Transverse colon (tissue), 4 donors: ENCODE measurements around the gene ST3GAL2. TPM values are rescaled to one million over a fixed set of nuclear protein-coding genes. Genes with fewer than 3 reads are reported as not detected.
A peak's percentile ranks its signal among the peaks of the same experiment; 100 is the strongest.

Experiments used
- DNase-seq: peaks from one replicate; pipeline ENCODE4 v3.0.0-alpha.2; 2019
- H3K27ac ChIP-seq, 4 donors: fragments of 200-600 bp; sonication (generic); 2 replicates each; pipeline ENCODE4 v1.5.1; 2016 to 2018; ENCODE audit warnings: inconsistent platforms in 4 of 4
- H3K27me3 ChIP-seq: fragments of 200-600 bp; sonication (generic); 2 replicates; pipeline ENCODE4 v1.5.1; 2017; ENCODE audit warnings: inconsistent platforms
- H3K36me3 ChIP-seq, 4 donors: fragments of 200-600 bp; sonication (generic); 2 replicates each; pipeline ENCODE4 v1.5.1; 2017 to 2019; ENCODE audit warnings: inconsistent platforms in 4 of 4
- H3K4me1 ChIP-seq, 4 donors: fragments of 200-600 bp; sonication (generic); 2 replicates each; pipeline ENCODE4 v1.5.1; 2017 to 2020; ENCODE audit warnings: inconsistent platforms in 4 of 4
- H3K4me3 ChIP-seq, 4 donors: fragments of 200-600 bp; sonication (generic); 1 replicate in 1 of 4; 2 replicates in 3 of 4; pipeline versions ENCODE4 v1.5.1 to v1.6.1; 2017 to 2019; ENCODE audit warnings: inconsistent platforms in 4 of 4
- H3K9me3 ChIP-seq, 2 donors: fragments of 200-600 bp; sonication (generic); 2 replicates each; pipeline ENCODE4 v1.5.1; 2017 to 2019; ENCODE audit warnings: inconsistent platforms in 2 of 2
- EP300 ChIP-seq: sonication (generic); formaldehyde crosslinking; IDR thresholded peaks from one replicate; pipeline ENCODE4 v1.6.1; 2017; ENCODE audit warnings: antibody characterized with exemption, low read depth
- POLR2A ChIP-seq: fragments of 450-650 bp; IDR thresholded peaks from one replicate; pipeline ENCODE4 v1.6.1; 2016; ENCODE audit warnings: antibody characterized with exemption, mild to moderate bottlenecking, moderate library complexity
- POLR2AphosphoS5 ChIP-seq, 3 donors: sonication (generic); formaldehyde crosslinking; IDR thresholded peaks; one replicate each; pipeline ENCODE4 v1.6.1; 2016; ENCODE audit warnings: antibody characterized with exemption in 3 of 3
- WGBS, 2 donors: methylation state at CpG; one replicate each; pipeline ENCODE4 v1.1.5; 2018; ENCODE audit warnings: low coverage in 1 of 2; 5-methylcytosine and 5-hydroxymethylcytosine counted together
- in situ Hi-C, 4 donors: fragments of 200-750 bp; cut with MboI; loops; one replicate each; pipeline versions ENCODE4 v1.15.0 to v1.15.1; 2017; ENCODE audit warnings: low sequenced_read_pairs in 3 of 4, low pct_ligation_motif_present in 1 of 4, low pct_unique_long_range_greater_than_20kb in 1 of 4
- intact Hi-C: fragments of 100-400 bp; cut with DNase I; formaldehyde crosslinking; loops from one replicate; pipeline ENCODE4 v1.15.1; 2023; ENCODE audit warnings: low total_unique reads
- total RNA-seq, 4 donors: library from RNA; depleted of rRNA; stranded (reverse); fragments of >200 nt; gene quantifications; one replicate each; pipeline ENCODE4 v1.1.0, GENCODE V29; 2016
- TF ChIP-seq, protein P1 (sequence below), 5 experiments: fragments of 200-600 bp in 3 of 5; fragments of 450-650 bp in 2 of 5; sonication (generic) in 3 of 5; IDR thresholded peaks; 1 replicate in 2 of 5; 2 replicates in 3 of 5; pipeline ENCODE4 v1.5.1; 2016 to 2017; ENCODE audit warnings: antibody characterized with exemption in 5 of 5, inconsistent platforms in 3 of 5, mild to moderate bottlenecking in 2 of 5, moderate library complexity in 1 of 5

ST3GAL2 gene
- total RNA-seq, 4 donors from 2014 or later: 2.6 to 16.5 (median 8.5) TPM

DNA sequence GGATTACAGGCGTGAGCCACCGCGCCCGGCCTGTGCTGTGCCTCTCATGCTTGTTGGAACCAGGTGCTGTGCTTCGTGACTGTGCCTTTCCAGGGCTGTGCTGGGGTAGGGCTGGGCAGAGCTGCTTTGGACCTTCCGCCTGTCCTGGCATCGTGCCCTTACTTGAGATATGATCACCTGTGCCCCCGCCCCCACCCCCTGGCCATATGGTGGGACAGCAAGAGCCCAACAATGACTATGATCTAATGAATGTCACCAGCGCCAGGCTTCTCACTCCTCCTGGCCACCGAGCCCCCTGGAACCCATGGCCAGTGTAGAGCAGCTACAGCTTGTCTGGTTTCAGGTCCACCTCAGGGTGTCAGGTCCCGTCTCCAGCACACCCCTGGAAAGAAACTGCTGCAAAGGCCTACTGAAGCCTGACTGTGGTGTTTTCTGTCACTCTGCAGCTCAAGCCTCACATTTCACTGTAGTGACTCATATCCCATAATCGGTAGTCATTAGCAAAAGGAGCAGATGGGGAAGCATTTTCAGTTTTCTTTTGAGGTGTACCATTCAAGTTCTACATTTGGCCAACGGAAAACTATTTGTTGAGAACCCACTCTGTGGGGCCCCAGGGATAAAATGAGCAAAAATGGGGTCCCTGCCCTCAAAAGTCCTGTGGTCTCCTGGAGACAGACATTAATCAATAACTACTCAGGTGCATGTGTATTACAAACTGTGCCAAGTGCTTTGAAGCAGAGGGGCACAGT is 37.5 kb upstream of the ST3GAL2 start:
- Histone ChIP-seq H3K27ac (peak overlapping the region in 2 of 4 donors; percentile 24 to 37), H3K4me3 (no peak overlapping the region), H3K36me3 (peaks cover 0 to 9% (median 0%) of the 10 kb centered on the region in 4 donors), H3K4me1 (no peaks in the 10 kb centered on the region), H3K27me3 (no peaks in the 10 kb centered on the region), H3K9me3 (no peaks in the 10 kb centered on the region)
- in situ Hi-C loops: no loop called here
- TF ChIP-seq POLR2AphosphoS5 (IDR thresholded peaks at IDR 0.05) (no peak), EP300 (no peak)
- TF ChIP-seq, protein P1, sequence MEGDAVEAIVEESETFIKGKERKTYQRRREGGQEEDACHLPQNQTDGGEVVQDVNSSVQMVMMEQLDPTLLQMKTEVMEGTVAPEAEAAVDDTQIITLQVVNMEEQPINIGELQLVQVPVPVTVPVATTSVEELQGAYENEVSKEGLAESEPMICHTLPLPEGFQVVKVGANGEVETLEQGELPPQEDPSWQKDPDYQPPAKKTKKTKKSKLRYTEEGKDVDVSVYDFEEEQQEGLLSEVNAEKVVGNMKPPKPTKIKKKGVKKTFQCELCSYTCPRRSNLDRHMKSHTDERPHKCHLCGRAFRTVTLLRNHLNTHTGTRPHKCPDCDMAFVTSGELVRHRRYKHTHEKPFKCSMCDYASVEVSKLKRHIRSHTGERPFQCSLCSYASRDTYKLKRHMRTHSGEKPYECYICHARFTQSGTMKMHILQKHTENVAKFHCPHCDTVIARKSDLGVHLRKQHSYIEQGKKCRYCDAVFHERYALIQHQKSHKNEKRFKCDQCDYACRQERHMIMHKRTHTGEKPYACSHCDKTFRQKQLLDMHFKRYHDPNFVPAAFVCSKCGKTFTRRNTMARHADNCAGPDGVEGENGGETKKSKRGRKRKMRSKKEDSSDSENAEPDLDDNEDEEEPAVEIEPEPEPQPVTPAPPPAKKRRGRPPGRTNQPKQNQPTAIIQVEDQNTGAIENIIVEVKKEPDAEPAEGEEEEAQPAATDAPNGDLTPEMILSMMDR (IDR thresholded peaks at IDR 0.05): no peak
- intact Hi-C loops: no loop called here
- 74% methylated on average over 11 of the region's 13 CpGs; no CpG with 5 or more reads in 1 of the 2 donors for WGBS, 2 donors
- no peak for DNase-seq

DNA sequence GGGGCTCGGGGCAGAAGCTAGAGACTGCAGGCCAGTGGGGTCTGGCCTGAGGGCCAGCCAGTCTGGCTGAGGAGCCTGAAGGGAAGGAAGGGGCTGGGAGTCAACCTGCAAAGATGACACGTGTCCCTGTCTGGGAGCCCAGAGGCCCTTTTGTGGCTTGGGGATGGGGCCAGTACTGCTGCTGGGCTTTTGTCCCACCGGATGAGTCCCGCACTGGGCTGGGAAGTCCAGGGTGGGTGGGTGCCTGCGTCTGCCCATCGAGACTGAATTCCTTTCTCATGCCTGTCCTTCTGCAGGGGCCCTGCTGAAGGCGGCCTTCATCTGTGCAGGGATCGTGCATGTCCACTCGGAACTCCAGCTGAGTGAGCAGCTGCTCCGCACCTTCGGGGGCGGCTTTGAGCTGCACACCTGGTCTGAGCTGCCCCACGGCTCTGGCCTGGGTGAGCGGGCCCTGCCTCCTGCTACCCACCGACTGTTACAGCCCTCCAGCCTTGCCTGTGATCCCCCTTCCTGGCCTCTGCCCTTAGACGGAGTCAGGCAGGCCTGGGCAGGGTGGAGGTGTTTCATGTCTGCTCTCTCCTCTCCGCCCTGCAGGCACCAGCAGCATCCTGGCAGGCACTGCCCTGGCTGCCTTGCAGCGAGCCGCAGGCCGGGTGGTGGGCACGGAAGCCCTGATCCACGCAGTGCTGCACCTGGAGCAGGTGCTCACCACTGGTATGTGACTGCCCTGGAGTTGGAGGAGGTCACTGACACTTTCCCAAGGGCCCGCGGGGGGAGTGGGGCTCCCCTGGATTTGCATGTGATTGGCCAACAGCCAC is 36.4 kb upstream of the ST3GAL2 start:
- no peaks in the 10 kb centered on the region for H3K4me1 ChIP-seq
- intact Hi-C loops: no loop called here
- H3K4me3 ChIP-seq: no peak overlapping the region
- TF ChIP-seq POLR2AphosphoS5 (IDR thresholded peaks at IDR 0.05) (no peak), POLR2A (no peak), EP300 (no peak)
- TF ChIP-seq, protein P1 (IDR thresholded peaks at IDR 0.05): no peak
- no peaks in the 10 kb centered on the region for H3K27me3 ChIP-seq
- WGBS, 2 donors: 92% methylated on average over 23 of the region's 24 CpGs; no CpG with 5 or more reads in 1 of the 2 donors
- H3K27ac ChIP-seq: no peak overlapping the region
- no peaks in the 10 kb centered on the region for H3K9me3 ChIP-seq
- peaks cover 0 to 3% (median 0%) of the 10 kb centered on the region in 4 donors for H3K36me3 ChIP-seq
- DNase-seq: no peak
- in situ Hi-C loops: no loop called here

- TF ChIP-seq EP300 (no peak), POLR2A (no peak), POLR2AphosphoS5 (IDR thresholded peaks at IDR 0.05) (no peak)
- TF ChIP-seq, protein P1 (IDR thresholded peaks at IDR 0.05): no peak
- in situ Hi-C loops: loop anchor here in 1 of 4 donors (25.0 kb wide), 1 partner anchor 112 kb away; no protein-coding TSS in a partner anchor
- Histone ChIP-seq H3K36me3 (peaks cover 0 to 3% (median 0%) of the 10 kb centered on the region in 4 donors), H3K9me3 (no peaks in the 10 kb centered on the region), H3K27ac (no peak overlapping the region), H3K4me1 (no peaks in the 10 kb centered on the region), H3K27me3 (no peaks in the 10 kb centered on the region), H3K4me3 (no peak overlapping the region)
- intact Hi-C loops: no loop called here
- WGBS, 2 donors: 91% methylated on average over 22 of the region's 22 CpGs; no CpG with 5 or more reads in 1 of the 2 donors
- no peak for DNase-seq
Measured at GRCh38 chr16:70474320-70475053, 35.6 kb upstream of the ST3GAL2 start.
